Measurements from ENCODE around the gene GFRA1.

DNA sequence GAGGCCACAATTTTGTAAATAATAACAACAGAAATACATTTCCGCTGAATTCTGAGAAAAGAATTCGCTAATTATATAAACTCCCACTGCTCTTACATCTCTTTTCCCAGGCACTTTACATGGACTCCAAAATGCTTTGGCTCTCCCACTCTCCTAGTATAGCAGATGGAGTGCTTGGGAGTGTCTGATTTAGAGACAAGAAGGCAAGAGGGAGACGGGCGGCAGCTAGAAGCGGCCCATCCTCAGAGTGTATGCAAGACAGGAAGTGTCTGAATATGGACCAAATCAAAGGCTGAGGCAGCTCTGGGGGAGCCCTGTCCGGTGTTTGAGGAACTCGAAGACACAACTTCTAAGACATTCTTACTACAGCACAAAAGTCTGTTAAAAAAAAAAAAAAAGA, 212.1 kb downstream of the GFRA1 start:
- TF ChIP-seq POLR2A (IDR thresholded peaks at IDR 0.05; ENCODE audit: low read depth, low read length) (no peak), JUN (IDR thresholded peaks at IDR 0.05; ENCODE audit: borderline replicate concordance, insufficient read depth, insufficient read length, low read depth) (no peak), POLR2AphosphoS5 (IDR thresholded peaks at IDR 0.05; ENCODE audit: insufficient read depth, low read depth, low read length) (no peak), MYC (IDR thresholded peaks at IDR 0.05; ENCODE audit: low read depth, low read length) (no peak), MAX (IDR thresholded peaks at IDR 0.05; ENCODE audit: insufficient read depth, insufficient read length) (no peak)
- TF ChIP-seq, protein P1, sequence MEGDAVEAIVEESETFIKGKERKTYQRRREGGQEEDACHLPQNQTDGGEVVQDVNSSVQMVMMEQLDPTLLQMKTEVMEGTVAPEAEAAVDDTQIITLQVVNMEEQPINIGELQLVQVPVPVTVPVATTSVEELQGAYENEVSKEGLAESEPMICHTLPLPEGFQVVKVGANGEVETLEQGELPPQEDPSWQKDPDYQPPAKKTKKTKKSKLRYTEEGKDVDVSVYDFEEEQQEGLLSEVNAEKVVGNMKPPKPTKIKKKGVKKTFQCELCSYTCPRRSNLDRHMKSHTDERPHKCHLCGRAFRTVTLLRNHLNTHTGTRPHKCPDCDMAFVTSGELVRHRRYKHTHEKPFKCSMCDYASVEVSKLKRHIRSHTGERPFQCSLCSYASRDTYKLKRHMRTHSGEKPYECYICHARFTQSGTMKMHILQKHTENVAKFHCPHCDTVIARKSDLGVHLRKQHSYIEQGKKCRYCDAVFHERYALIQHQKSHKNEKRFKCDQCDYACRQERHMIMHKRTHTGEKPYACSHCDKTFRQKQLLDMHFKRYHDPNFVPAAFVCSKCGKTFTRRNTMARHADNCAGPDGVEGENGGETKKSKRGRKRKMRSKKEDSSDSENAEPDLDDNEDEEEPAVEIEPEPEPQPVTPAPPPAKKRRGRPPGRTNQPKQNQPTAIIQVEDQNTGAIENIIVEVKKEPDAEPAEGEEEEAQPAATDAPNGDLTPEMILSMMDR (IDR thresholded peaks at IDR 0.05; ENCODE audit: extremely low read depth in 1 of 2, insufficient read depth in 1 of 2, low read depth in 1 of 2, low read length in 2 of 2), result no peak
